Left ventricle myocardium inferior (tissue), 1 donor: ENCODE results near the gene TESMIN. TPM values are rescaled to one million over a fixed set of nuclear protein-coding genes. Genes with fewer than 3 reads are reported as not detected.

ENCODE experiments used
- DNase-seq: peaks from one replicate; pipeline ENCODE4 v3.0.0-alpha.2; 2020
- H3K27ac ChIP-seq: fragments of 200-600 bp; replicated peaks from 2 replicates; pipeline ENCODE4 v1.8.0; 2021
- H3K27me3 ChIP-seq: fragments of 200-600 bp; 2 replicates; pipeline ENCODE4 v1.8.0; 2021; ENCODE audit warnings: low read depth
- H3K36me3 ChIP-seq: fragments of 200-600 bp; 2 replicates; pipeline ENCODE4 v1.8.0; 2021
- H3K4me1 ChIP-seq: fragments of 200-600 bp; 2 replicates; pipeline ENCODE4 v1.8.0; 2021
- H3K4me3 ChIP-seq: fragments of 200-600 bp; 2 replicates; pipeline ENCODE4 v1.8.0; 2021; ENCODE audit warnings: mild to moderate bottlenecking, moderate library complexity
- H3K9me3 ChIP-seq: fragments of 200-600 bp; replicated peaks from 2 replicates; pipeline ENCODE4 v1.8.0; 2021
- CTCF ChIP-seq: fragments of 200-600 bp; IDR thresholded peaks from 2 replicates; pipeline ENCODE4 v1.8.0; 2021; ENCODE audit warnings: antibody characterized with exemption, mild to moderate bottlenecking, borderline replicate concordance
- intact Hi-C: fragments of 100-400 bp; cut with micrococcal nuclease; formaldehyde crosslinking; loops from one replicate; pipeline ENCODE4 v1.11.0; 2022
- total RNA-seq: library from RNA; stranded (reverse); fragmentation: NEBNext Ultra II Directional; extraction: Animal tissue kit (Norgen Biotek cat#: 25700); gene quantifications from one replicate; pipeline ENCODE4 v1.2.1, GENCODE V29; 2021
- donor health status: DM: no; HTN: yes; CAD: no; lungs with severe emphysema.

Gene TESMIN
- total RNA-seq, 1 donor from 2014 or later: 0.52 TPM

GRCh38 chr11:68683121-68683520, 68.2 kb downstream of the TESMIN start:
- Histone ChIP-seq H3K27ac (no peak overlapping the region), H3K9me3 (no peaks in the 10 kb centered on the region), H3K4me3 (no peak overlapping the region), H3K27me3 (peaks cover 59% of the 10 kb centered on the region), H3K4me1 (peaks cover 12% of the 10 kb centered on the region), H3K36me3 (no peaks in the 10 kb centered on the region)
- intact Hi-C loops: no loop called here
- DNase-seq: no peak
- no peak for TF ChIP-seq CTCF

GRCh38 chr11:68682531-68682961, 68.8 kb downstream of the TESMIN start:
- DNase-seq: no peak
- intact Hi-C loops: no loop called here
- H3K27ac ChIP-seq: no peak overlapping the region
- TF ChIP-seq CTCF: no peak
- H3K4me3 ChIP-seq: no peak overlapping the region
- H3K9me3 ChIP-seq: no peaks in the 10 kb centered on the region
- peaks cover 53% of the 10 kb centered on the region for H3K27me3 ChIP-seq
- H3K36me3 ChIP-seq: no peaks in the 10 kb centered on the region
- H3K4me1 ChIP-seq: peaks cover 15% of the 10 kb centered on the region

GRCh38 chr11:68680541-68681231, 70.6 kb downstream of the TESMIN start:
- Histone ChIP-seq H3K36me3 (no peaks in the 10 kb centered on the region), H3K9me3 (no peaks in the 10 kb centered on the region), H3K4me1 (peaks cover 23% of the 10 kb centered on the region), H3K27ac (no peak overlapping the region), H3K27me3 (peaks cover 40% of the 10 kb centered on the region), H3K4me3 (no peak overlapping the region)
- no peak for TF ChIP-seq CTCF
- intact Hi-C loops: no loop called here
- DNase-seq: no peak

GRCh38 chr11:68678031-68678441, 73.3 kb downstream of the TESMIN start:
- DNase-seq: no peak
- Histone ChIP-seq H3K9me3 (peaks cover 12% of the 10 kb centered on the region), H3K36me3 (no peaks in the 10 kb centered on the region), H3K4me1 (peaks cover 11% of the 10 kb centered on the region), H3K27me3 (peaks cover 24% of the 10 kb centered on the region), H3K27ac (no peak overlapping the region), H3K4me3 (no peak overlapping the region)
- no peak for TF ChIP-seq CTCF
- intact Hi-C loops: no loop called here

GRCh38 chr11:68677432-68677831, 73.9 kb downstream of the TESMIN start:
- no peaks in the 10 kb centered on the region for H3K36me3 ChIP-seq
- no peak for TF ChIP-seq CTCF
- H3K27me3 ChIP-seq: peaks cover 20% of the 10 kb centered on the region
- peak; percentile 25 for DNase-seq
- no peak overlapping the region for H3K4me3 ChIP-seq
- H3K27ac ChIP-seq: no peak overlapping the region
- H3K4me1 ChIP-seq: peaks cover 11% of the 10 kb centered on the region
- intact Hi-C loops: no loop called here
- H3K9me3 ChIP-seq: peaks cover 12% of the 10 kb centered on the region
